Measurements from ENCODE around the gene DNAJA3.
A peak's percentile ranks its signal among the peaks of the same experiment; 100 is the strongest.

The DNAJA3 gene

DNA sequence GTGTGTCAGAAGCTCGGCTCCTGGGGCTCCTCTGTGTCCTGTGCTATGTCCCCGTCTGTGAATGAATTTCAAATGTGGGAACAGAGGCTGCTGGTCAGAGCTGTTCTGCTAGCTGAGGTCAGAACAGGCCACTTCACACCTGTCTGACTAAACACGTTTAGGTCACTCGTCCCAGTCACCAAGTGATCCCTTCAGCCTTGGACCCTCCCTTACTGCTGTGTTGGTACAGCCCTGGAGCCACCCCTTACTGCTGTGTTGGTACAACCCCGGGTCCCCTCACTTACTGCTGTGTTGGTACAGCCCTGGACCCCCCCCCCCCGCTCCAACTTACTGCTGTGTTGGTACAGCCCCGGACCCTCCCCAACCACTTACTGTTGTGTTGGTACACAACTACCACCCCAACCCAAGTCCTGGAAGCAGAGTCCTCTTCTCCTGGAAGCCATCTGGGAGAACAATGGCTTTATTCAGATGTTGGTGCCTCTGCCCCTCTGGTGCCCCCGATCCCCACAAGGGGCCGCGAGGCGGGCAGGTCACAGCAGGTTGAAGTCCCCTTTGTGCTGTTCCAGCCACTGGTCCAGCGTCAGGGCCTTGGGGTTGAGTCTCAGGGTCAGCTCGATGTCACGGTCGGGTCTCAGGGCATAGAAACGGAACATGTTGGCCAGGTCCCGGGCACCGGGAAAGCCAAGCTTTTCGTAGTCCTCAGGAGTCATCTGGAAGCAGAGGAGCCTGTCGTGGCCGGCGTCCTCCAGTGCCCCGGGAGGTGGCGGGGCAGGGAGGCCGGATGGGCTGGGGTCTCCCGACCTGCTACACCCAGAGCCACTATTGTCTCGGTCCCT is 35.8 kb downstream of the DNAJA3 start:
- H3K36me3 ChIP-seq (ENCODE audit: control insufficient read depth in 2 of 2, insufficient read depth in 2 of 2, low read length in 2 of 2) = peaks cover 32 to 42% of the 10 kb centered on the region in 2 donors
- no peaks in the 10 kb centered on the region for H3K9me3 ChIP-seq (ENCODE audit: control insufficient read depth in 2 of 2, low read length in 2 of 2)

DNA sequence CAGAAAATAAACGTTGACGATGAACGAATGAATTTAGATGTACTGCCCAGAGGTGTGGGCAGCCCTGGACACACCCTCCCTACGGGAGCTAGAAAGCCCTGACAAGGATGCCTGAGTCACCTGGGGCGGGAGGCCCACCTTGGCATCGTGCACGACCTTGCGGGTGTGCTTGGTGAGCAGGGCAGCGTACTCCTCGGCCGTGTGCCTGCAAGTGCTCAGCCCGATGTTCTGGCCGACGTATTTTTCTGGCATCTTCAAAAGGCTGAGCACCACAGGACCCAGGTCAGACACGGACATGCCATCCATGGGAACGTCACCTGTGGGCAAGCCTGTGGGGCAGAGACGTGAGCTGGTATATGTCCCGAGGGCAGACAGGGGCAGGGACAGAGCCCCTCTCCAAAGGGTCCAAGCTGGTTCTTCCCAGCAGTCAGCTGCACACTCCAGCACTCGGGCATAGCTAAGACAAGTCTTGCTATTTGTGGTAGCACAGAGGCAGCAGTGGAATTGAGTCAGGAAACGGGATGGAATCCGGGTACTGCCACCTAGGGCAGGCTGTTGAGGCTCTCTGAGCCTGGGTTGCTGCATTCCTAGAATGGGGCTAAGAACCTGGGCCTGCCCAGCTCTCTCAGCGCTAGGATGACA is 38.0 kb downstream of the DNAJA3 start:
- Histone ChIP-seq H3K27ac (ENCODE audit: low read depth in 2 of 2, low read length in 2 of 2) (no peak overlapping the region), H3K4me3 (ENCODE audit: low read length in 2 of 2) (no peak overlapping the region), H3K4me1 (ENCODE audit: control insufficient read depth in 2 of 2, insufficient read depth in 2 of 2, low read length in 2 of 2) (no peaks in the 10 kb centered on the region), H3K27me3 (ENCODE audit: control insufficient read depth in 2 of 2, insufficient read depth in 2 of 2, low read length in 2 of 2) (no peaks in the 10 kb centered on the region), H3K9ac (ENCODE audit: low read depth in 1 of 2, low read length in 2 of 2) (no peak overlapping the region), H3K9me3 (ENCODE audit: control insufficient read depth in 2 of 2, low read length in 2 of 2) (no peaks in the 10 kb centered on the region), H3K36me3 (ENCODE audit: control insufficient read depth in 2 of 2, insufficient read depth in 2 of 2, low read length in 2 of 2) (peaks cover 32 to 40% of the 10 kb centered on the region in 2 donors)

More for the DNA sequence above, 35.8 kb downstream of the DNAJA3 start:
- H3K4me3 ChIP-seq (ENCODE audit: low read length in 2 of 2) = no peak overlapping the region
- no peak overlapping the region for H3K9ac ChIP-seq (ENCODE audit: low read depth in 1 of 2, low read length in 2 of 2)
- no peaks in the 10 kb centered on the region for H3K27me3 ChIP-seq (ENCODE audit: control insufficient read depth in 2 of 2, insufficient read depth in 2 of 2, low read length in 2 of 2)
- no peak overlapping the region for H3K27ac ChIP-seq (ENCODE audit: low read depth in 2 of 2, low read length in 2 of 2)
- no peaks in the 10 kb centered on the region for H3K4me1 ChIP-seq (ENCODE audit: control insufficient read depth in 2 of 2, insufficient read depth in 2 of 2, low read length in 2 of 2)

DNA sequence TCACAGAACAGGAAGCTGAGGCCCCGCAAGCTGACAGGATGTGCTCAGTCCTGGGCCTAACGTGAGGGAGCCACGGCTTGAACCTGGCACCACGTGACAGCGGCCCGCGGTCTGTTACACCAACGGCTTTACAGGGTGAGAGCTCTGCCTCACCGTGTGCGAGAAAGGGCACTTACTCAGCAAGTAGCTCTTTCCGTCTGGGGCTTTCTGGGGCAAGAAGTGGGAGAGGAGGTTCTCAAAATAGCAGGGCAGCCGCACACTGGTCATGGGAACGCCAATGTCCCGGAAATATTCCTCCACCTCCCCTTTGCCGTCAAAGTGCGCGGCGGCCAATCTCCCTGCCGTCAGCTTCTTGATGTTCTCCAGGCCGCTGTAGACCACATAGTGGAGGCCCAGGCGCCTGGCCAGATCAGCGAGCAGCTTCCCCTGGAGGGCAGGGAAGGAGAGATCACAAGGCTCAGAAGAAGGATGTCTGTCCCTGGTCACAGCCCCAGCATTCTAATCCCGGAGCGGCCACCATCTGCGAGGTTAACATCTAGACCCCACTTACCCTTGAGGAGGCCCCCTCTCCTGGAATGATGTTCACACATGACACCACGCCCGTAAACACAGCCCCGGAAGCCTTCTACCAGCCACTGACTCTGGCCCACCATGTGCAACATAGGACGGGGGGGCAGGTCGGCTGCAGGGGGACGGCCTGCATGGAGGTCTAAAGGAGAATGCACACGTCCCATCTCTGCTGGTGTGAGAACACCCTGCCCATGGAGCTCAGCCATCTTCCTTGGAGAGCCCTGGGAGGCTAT is 40.5 kb downstream of the DNAJA3 start:
- Histone ChIP-seq H3K36me3 (ENCODE audit: control insufficient read depth in 2 of 2, insufficient read depth in 2 of 2, low read length in 2 of 2) (peaks cover 33 to 39% of the 10 kb centered on the region in 2 donors), H3K4me3 (ENCODE audit: low read length in 2 of 2) (no peak overlapping the region), H3K9ac (ENCODE audit: low read depth in 1 of 2, low read length in 2 of 2) (no peak overlapping the region), H3K27me3 (ENCODE audit: control insufficient read depth in 2 of 2, insufficient read depth in 2 of 2, low read length in 2 of 2) (no peaks in the 10 kb centered on the region), H3K4me1 (ENCODE audit: control insufficient read depth in 2 of 2, insufficient read depth in 2 of 2, low read length in 2 of 2) (no peaks in the 10 kb centered on the region), H3K27ac (ENCODE audit: low read depth in 2 of 2, low read length in 2 of 2) (no peak overlapping the region), H3K9me3 (ENCODE audit: control insufficient read depth in 2 of 2, low read length in 2 of 2) (no peaks in the 10 kb centered on the region)

DNA sequence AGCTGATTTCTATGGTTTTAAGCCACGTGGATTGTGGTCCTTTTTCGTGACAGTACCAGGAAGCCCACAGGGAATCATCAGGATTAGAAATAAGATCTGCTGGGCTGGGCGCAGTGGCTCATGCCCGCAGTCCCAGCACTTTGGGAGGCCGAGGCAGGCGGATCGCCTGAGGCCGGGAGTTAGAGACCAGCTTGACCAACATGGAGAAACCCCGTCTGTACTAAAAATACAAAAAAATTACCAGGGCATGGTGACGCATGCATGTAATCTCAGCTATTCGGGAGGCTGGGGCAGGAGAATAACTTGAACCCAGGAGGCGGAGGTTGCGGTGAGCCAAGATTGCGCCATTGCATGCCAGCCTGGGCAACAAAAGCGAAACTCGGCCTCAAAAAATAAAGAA is 42.2 kb downstream of the DNAJA3 start:
- no peaks in the 10 kb centered on the region for H3K9me3 ChIP-seq (ENCODE audit: control insufficient read depth in 2 of 2, low read length in 2 of 2)
- peaks cover 25 to 36% of the 10 kb centered on the region in 2 donors for H3K36me3 ChIP-seq (ENCODE audit: control insufficient read depth in 2 of 2, insufficient read depth in 2 of 2, low read length in 2 of 2)
- no peak overlapping the region for H3K4me3 ChIP-seq (ENCODE audit: low read length in 2 of 2)
- no peaks in the 10 kb centered on the region for H3K27me3 ChIP-seq (ENCODE audit: control insufficient read depth in 2 of 2, insufficient read depth in 2 of 2, low read length in 2 of 2)
- no peak overlapping the region for H3K27ac ChIP-seq (ENCODE audit: low read depth in 2 of 2, low read length in 2 of 2)
- no peaks in the 10 kb centered on the region for H3K4me1 ChIP-seq (ENCODE audit: control insufficient read depth in 2 of 2, insufficient read depth in 2 of 2, low read length in 2 of 2)
- no peak overlapping the region for H3K9ac ChIP-seq (ENCODE audit: low read depth in 1 of 2, low read length in 2 of 2)

DNA sequence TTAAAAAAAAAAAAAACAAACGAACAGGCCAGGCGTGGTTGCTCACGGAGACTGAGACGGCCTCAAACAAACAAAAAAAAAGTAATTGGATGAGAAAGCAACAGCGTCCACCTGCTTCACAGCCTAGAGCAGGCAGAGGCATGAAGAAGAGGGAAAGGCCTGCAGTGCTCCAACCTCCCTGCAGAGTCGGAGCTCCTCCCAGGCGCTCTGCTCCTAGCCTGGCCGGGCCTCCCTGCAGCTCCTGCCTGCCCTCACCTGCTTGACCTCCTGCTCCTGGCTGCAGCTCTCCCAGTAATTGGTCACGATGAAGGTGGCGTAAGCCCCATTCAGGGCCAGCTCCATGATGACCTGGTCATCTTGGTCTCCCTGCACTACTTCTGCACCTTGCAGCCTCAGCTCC is 43.3 kb downstream of the DNAJA3 start:
- no peak overlapping the region for H3K4me3 ChIP-seq (ENCODE audit: low read length in 2 of 2)
- H3K27me3 ChIP-seq (ENCODE audit: control insufficient read depth in 2 of 2, insufficient read depth in 2 of 2, low read length in 2 of 2) = no peaks in the 10 kb centered on the region
- no peak overlapping the region for H3K27ac ChIP-seq (ENCODE audit: low read depth in 2 of 2, low read length in 2 of 2)
- H3K36me3 ChIP-seq (ENCODE audit: control insufficient read depth in 2 of 2, insufficient read depth in 2 of 2, low read length in 2 of 2) = peaks cover 19 to 26% of the 10 kb centered on the region in 2 donors
- no peaks in the 10 kb centered on the region for H3K9me3 ChIP-seq (ENCODE audit: control insufficient read depth in 2 of 2, low read length in 2 of 2)
- H3K4me1 ChIP-seq (ENCODE audit: control insufficient read depth in 2 of 2, insufficient read depth in 2 of 2, low read length in 2 of 2) = peaks cover 0 to 3% of the 10 kb centered on the region in 2 donors
- no peak overlapping the region for H3K9ac ChIP-seq (ENCODE audit: low read depth in 1 of 2, low read length in 2 of 2)

DNA sequence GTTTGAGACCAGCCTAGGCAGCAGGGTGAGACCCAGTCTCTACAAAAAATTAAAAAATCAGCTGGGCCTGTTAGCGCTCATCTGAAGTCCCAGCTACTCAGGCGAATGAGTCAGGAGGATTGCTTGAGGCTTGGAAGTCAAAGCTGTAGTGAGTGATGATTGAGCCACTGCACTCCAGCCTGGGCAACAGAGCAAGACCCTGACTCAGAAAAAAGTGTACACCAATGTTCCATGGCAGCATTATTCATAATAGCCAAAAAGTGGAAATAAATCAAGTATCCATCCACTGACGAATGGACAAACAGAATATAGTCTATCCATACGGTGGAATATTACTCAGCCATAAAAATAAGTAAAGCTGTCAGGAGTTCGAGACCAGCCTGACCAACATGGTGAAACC is 46.2 kb downstream of the DNAJA3 start:
- Histone ChIP-seq H3K4me3 (ENCODE audit: low read length in 2 of 2) (no peak overlapping the region), H3K9me3 (ENCODE audit: control insufficient read depth in 2 of 2, low read length in 2 of 2) (no peaks in the 10 kb centered on the region), H3K9ac (ENCODE audit: low read depth in 1 of 2, low read length in 2 of 2) (no peak overlapping the region), H3K27ac (ENCODE audit: low read depth in 2 of 2, low read length in 2 of 2) (no peak overlapping the region), H3K4me1 (ENCODE audit: control insufficient read depth in 2 of 2, insufficient read depth in 2 of 2, low read length in 2 of 2) (peaks cover 6% of the 10 kb centered on the region in 2 donors), H3K27me3 (ENCODE audit: control insufficient read depth in 2 of 2, insufficient read depth in 2 of 2, low read length in 2 of 2) (no peaks in the 10 kb centered on the region), H3K36me3 (ENCODE audit: control insufficient read depth in 2 of 2, insufficient read depth in 2 of 2, low read length in 2 of 2) (peaks cover 9 to 13% of the 10 kb centered on the region in 2 donors)

DNA sequence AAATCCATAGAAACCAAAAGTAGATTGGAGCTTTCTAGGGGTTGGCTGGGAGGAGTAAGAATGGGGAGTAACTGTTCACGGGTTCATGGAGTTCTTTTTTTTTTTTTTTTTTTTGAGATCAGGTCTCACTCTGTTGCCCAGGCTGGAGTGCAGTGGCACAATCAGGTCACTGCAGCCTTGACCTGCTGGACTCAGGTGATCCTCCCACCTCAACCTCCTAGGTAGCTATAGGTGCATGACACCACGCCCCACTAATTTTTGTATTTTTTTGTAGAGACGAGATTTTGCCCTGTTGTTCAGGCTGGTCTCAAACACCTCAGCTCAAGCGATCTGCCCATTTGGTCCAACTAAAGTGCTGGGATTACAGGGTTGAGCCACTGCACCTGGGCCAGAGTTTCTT is 47.2 kb downstream of the DNAJA3 start:
- H3K9me3 ChIP-seq (ENCODE audit: control insufficient read depth in 2 of 2, low read length in 2 of 2) = no peaks in the 10 kb centered on the region
- no peak overlapping the region for H3K9ac ChIP-seq (ENCODE audit: low read depth in 1 of 2, low read length in 2 of 2)
- no peak overlapping the region for H3K4me3 ChIP-seq (ENCODE audit: low read length in 2 of 2)
- peaks cover 7 to 10% of the 10 kb centered on the region in 2 donors for H3K36me3 ChIP-seq (ENCODE audit: control insufficient read depth in 2 of 2, insufficient read depth in 2 of 2, low read length in 2 of 2)
- H3K27ac ChIP-seq (ENCODE audit: low read depth in 2 of 2, low read length in 2 of 2) = no peak overlapping the region
- peaks cover 6 to 7% of the 10 kb centered on the region in 2 donors for H3K4me1 ChIP-seq (ENCODE audit: control insufficient read depth in 2 of 2, insufficient read depth in 2 of 2, low read length in 2 of 2)
- no peaks in the 10 kb centered on the region for H3K27me3 ChIP-seq (ENCODE audit: control insufficient read depth in 2 of 2, insufficient read depth in 2 of 2, low read length in 2 of 2)

DNA sequence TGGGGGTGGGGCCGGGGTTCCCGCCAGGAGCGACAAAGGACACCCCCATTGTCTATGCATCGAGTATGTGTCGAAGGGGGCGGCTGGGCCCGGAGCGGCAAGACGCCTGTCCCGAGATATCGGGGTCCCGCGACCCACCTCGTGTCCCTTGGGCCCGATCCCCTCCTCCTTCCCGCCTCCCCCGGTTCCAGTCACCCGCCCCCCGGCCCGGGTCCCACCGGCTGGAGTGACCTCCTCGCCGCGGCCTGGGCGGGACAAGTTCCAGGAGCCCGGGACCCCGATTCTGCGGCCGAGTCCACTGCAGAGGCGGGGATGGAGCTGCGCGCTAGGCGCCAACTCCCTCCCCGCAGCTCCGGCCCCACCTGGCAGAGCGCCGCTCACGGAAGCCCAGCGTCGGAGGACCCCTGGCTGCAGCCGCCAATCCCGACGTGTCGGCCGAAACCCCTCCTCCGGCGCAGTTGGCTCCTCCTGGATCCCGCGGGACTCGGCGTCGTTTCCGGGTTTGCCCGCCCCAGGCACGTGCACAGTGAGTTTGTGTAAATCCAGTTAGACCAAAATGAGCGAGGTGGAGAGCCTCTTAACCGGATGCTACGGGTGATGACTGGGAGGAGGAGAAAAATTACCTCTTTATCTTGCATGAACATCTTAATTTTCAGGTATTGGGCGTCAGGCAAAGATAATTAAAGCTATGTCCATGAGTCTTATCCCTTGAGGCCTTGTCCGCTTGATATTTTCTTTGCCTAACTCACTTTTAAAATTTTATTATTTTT is 48.7 kb downstream of the DNAJA3 start, which contains the start of gene NMRAL1:
Gene NMRAL1 (minus strand): TSS at position 434 of the 770 bp plus-strand sequence. CDS start 493 bp downstream, outside the sequence.
- H3K27me3 ChIP-seq (ENCODE audit: control insufficient read depth in 2 of 2, insufficient read depth in 2 of 2, low read length in 2 of 2) = no peaks in the 10 kb centered on the region
- peaks cover under 1 to 1% of the 10 kb centered on the region in 2 donors for H3K36me3 ChIP-seq (ENCODE audit: control insufficient read depth in 2 of 2, insufficient read depth in 2 of 2, low read length in 2 of 2)
- peak within 1 kb of the TSS; percentile 71 to 73 for H3K27ac ChIP-seq (ENCODE audit: low read depth in 2 of 2, low read length in 2 of 2)
- H3K4me3 ChIP-seq (ENCODE audit: low read length in 2 of 2) = peak within 1 kb of the TSS; percentile 74 to 79
- H3K9me3 ChIP-seq (ENCODE audit: control insufficient read depth in 2 of 2, low read length in 2 of 2) = no peaks in the 10 kb centered on the region
- H3K4me1 ChIP-seq (ENCODE audit: control insufficient read depth in 2 of 2, insufficient read depth in 2 of 2, low read length in 2 of 2) = peaks cover 6 to 9% of the 10 kb centered on the region in 2 donors
- H3K9ac ChIP-seq (ENCODE audit: low read depth in 1 of 2, low read length in 2 of 2) = peak within 1 kb of the TSS; percentile 52 to 79

DNA sequence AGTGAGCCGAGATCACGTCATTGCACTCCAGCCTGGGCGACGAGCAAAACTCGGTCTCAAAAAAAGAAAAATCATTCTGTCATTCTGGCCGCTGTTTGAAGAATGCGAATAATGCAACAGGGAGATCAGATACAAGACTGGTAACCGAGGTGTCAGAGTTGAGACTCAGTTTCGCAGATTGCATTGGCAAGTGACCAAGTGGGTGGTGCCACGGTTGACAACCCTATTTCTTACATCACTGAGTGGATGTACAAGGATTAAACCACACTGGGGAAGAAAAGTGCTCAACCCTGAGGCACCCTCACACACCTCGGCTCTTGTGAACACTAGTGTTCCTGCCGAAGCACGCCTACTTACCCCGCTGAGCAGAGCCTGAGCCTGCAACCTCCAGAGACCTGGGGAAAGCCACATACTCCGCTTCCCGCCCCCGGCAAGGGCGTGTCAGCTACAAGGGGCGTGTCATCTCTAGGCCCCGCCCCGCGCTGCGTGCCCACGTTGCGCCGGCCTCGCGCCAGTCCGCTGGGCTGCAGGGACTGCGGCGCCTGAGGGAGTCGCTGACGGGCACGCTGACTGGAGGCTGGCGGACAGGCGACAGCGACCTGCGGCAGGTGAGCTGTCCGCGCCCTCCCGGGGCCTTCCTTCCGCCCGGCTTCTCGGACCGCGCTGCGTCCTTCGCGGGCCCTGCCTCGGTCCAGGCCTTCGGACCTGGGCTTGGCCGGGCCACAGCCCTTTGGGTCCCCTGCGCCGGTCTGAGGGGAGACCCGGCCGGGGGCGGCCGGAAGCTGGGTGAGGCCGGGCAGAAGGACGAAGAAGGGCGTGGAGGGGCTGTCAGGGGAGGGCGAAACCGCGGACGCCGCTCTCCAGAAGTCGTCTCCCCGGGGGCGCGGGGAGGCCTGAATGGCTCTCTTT is 50.5 kb downstream of the DNAJA3 start, which contains the start of gene HMOX2:
Gene HMOX2 (plus strand): TSS at position 519 of the 909 bp plus-strand sequence. CDS start 29,127 bp downstream, outside the sequence.
- no peaks in the 10 kb centered on the region for H3K27me3 ChIP-seq (ENCODE audit: control insufficient read depth in 2 of 2, insufficient read depth in 2 of 2, low read length in 2 of 2)
- peak within 1 kb of the TSS; percentile 82 to 83 for H3K9ac ChIP-seq (ENCODE audit: low read depth in 1 of 2, low read length in 2 of 2)

More for the DNA sequence above, 50.5 kb downstream of the DNAJA3 start, which contains the start of gene HMOX2:
- Histone ChIP-seq H3K4me1 (ENCODE audit: control insufficient read depth in 2 of 2, insufficient read depth in 2 of 2, low read length in 2 of 2) (peaks cover 6 to 9% of the 10 kb centered on the region in 2 donors), H3K36me3 (ENCODE audit: control insufficient read depth in 2 of 2, insufficient read depth in 2 of 2, low read length in 2 of 2) (no peaks in the 10 kb centered on the region), H3K4me3 (ENCODE audit: low read length in 2 of 2) (peak within 1 kb of the TSS; percentile 85), H3K9me3 (ENCODE audit: control insufficient read depth in 2 of 2, low read length in 2 of 2) (no peaks in the 10 kb centered on the region), H3K27ac (ENCODE audit: low read depth in 2 of 2, low read length in 2 of 2) (peak within 1 kb of the TSS; percentile 84 to 91)

All from mucosa of rectum (tissue), 2 donors.